Measurements from ENCODE around the gene ACVRL1. TPM values are rescaled to one million over a fixed set of nuclear protein-coding genes. Genes with fewer than 3 reads are reported as not detected.

Gene ACVRL1
- total RNA-seq, 1 donor from 2014 or later = not detected

- Mint-ChIP-seq H3K36me3 (ENCODE audit: low read depth) (no peaks in the 10 kb centered on the region), H3K27me3 (ENCODE audit: low read depth) (peaks cover 45% of the 10 kb centered on the region), H3K9me3 (no peaks in the 10 kb centered on the region), H3K4me3 (ENCODE audit: low read depth) (no peak overlapping the region), H3K27ac (no peak overlapping the region), H3K4me1 (ENCODE audit: low read depth) (no peaks in the 10 kb centered on the region)
- intact Hi-C loops (cut with micrococcal nuclease) = no loop called here
- no peak for DNase-seq (ENCODE audit: low spot score)
Measured at GRCh38 chr12:51908876-51909592, 1.7 kb downstream of the ACVRL1 start.

GRCh38 chr12:51910168-51910567 lies 2.9 kb downstream of the ACVRL1 start:
- intact Hi-C loops (cut with micrococcal nuclease) = no loop called here
- Mint-ChIP-seq H3K36me3 (ENCODE audit: low read depth) (no peaks in the 10 kb centered on the region), H3K27me3 (ENCODE audit: low read depth) (peaks cover 42% of the 10 kb centered on the region), H3K4me1 (ENCODE audit: low read depth) (no peaks in the 10 kb centered on the region), H3K9me3 (no peaks in the 10 kb centered on the region), H3K27ac (no peak overlapping the region), H3K4me3 (ENCODE audit: low read depth) (no peak overlapping the region)
- DNase-seq (ENCODE audit: low spot score) = no peak

- no peaks in the 10 kb centered on the region for H3K36me3 Mint-ChIP-seq (ENCODE audit: low read depth)
- H3K27ac Mint-ChIP-seq = no peak overlapping the region
- no peak overlapping the region for H3K4me3 Mint-ChIP-seq (ENCODE audit: low read depth)
- intact Hi-C loops (cut with micrococcal nuclease) = no loop called here
- no peak for DNase-seq (ENCODE audit: low spot score)
- peaks cover 39% of the 10 kb centered on the region for H3K27me3 Mint-ChIP-seq (ENCODE audit: low read depth)
- no peaks in the 10 kb centered on the region for H3K4me1 Mint-ChIP-seq (ENCODE audit: low read depth)
- no peaks in the 10 kb centered on the region for H3K9me3 Mint-ChIP-seq
Measured at GRCh38 chr12:51910691-51911090, 3.4 kb downstream of the ACVRL1 start.

DNA sequence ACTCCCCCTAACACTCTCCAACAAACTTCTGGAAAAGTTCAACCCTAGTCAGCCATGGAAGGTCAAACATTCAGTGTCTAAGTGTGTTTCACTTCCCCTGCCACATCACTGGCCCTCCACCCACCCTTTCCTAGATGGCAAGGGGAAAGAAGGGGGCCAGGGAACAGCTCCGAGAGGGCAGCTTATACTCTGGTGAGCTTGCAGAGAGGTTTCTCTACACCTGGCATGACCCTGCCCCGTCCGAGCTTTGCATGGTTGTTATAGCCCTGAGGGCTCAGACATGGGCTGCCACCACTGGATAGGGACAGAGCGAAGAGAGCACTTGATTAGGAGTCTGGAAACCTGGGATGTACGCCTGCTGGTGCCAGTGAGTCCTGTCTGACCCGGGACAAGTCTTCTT lies 4.0 kb downstream of the ACVRL1 start:
- Mint-ChIP-seq H3K36me3 (ENCODE audit: low read depth) (no peaks in the 10 kb centered on the region), H3K27me3 (ENCODE audit: low read depth) (peaks cover 35% of the 10 kb centered on the region), H3K4me1 (ENCODE audit: low read depth) (no peaks in the 10 kb centered on the region), H3K9me3 (no peaks in the 10 kb centered on the region), H3K27ac (no peak overlapping the region), H3K4me3 (ENCODE audit: low read depth) (no peak overlapping the region)
- no peak for DNase-seq (ENCODE audit: low spot score)
- intact Hi-C loops (cut with micrococcal nuclease) = no loop called here

GRCh38 chr12:51911788-51912711 lies 4.7 kb downstream of the ACVRL1 start:
- Mint-ChIP-seq H3K36me3 (ENCODE audit: low read depth) (no peaks in the 10 kb centered on the region), H3K4me3 (ENCODE audit: low read depth) (no peak overlapping the region), H3K27ac (no peak overlapping the region), H3K27me3 (ENCODE audit: low read depth) (peaks cover 31% of the 10 kb centered on the region), H3K4me1 (ENCODE audit: low read depth) (no peaks in the 10 kb centered on the region), H3K9me3 (no peaks in the 10 kb centered on the region)
- DNase-seq (ENCODE audit: low spot score) = no peak
- intact Hi-C loops (cut with micrococcal nuclease) = no loop called here

- Mint-ChIP-seq H3K36me3 (ENCODE audit: low read depth) (no peaks in the 10 kb centered on the region), H3K27ac (no peak overlapping the region), H3K27me3 (ENCODE audit: low read depth) (peaks cover 25% of the 10 kb centered on the region)
Measured at GRCh38 chr12:51913071-51914033, 6.0 kb downstream of the ACVRL1 start.

DNA sequence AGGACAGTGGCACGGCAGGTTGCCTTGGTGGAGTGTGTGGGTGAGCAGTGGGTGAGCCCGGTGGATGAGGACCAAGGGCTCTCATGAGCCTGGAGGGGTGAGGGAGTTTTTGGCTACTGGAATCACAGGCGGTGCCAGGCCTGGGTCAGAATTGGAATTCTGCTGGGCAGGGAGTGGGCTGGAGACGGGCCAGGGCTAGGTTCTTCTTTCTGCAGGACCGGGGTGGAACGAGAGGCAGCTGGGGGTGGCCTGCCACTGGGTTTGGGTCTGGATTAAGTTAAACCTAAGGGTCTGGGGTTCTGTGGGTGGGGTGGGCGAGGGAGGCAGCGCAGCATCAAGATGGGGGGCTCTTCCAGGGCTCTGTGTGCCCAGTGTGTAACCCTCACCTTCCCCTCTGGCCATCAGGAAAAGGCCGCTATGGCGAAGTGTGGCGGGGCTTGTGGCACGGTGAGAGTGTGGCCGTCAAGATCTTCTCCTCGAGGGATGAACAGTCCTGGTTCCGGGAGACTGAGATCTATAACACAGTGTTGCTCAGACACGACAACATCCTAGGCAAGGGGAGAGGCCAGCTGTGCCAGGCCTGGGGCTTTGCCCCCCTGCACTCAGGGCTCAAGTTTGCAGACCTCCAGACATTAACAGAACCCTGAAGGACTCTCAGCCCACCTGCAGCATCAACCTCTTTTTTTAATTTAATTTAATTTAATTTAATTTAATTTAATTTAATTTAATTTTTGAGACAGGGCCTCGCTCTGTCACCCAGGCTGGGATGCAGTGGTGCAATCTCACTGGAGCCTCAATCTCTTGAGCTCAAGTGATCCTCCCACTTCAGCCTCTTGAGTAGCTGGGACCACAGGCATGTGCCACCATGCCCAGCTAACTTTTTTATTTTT lies 7.0 kb downstream of the ACVRL1 start:
- Mint-ChIP-seq H3K27ac (no peak overlapping the region), H3K27me3 (ENCODE audit: low read depth) (peaks cover 18% of the 10 kb centered on the region), H3K36me3 (ENCODE audit: low read depth) (no peaks in the 10 kb centered on the region), H3K9me3 (no peaks in the 10 kb centered on the region), H3K4me1 (ENCODE audit: low read depth) (no peaks in the 10 kb centered on the region), H3K4me3 (ENCODE audit: low read depth) (no peak overlapping the region)
- intact Hi-C loops (cut with micrococcal nuclease) = no loop called here
- no peak for DNase-seq (ENCODE audit: low spot score)

More at GRCh38 chr12:51913071-51914033, 6.0 kb downstream of the ACVRL1 start:
- intact Hi-C loops (cut with micrococcal nuclease) = no loop called here
- Mint-ChIP-seq H3K9me3 (no peaks in the 10 kb centered on the region), H3K4me1 (ENCODE audit: low read depth) (no peaks in the 10 kb centered on the region), H3K4me3 (ENCODE audit: low read depth) (no peak overlapping the region)
- DNase-seq (ENCODE audit: low spot score) = no peak

- no peak for DNase-seq (ENCODE audit: low spot score)
- Mint-ChIP-seq H3K9me3 (no peaks in the 10 kb centered on the region), H3K27ac (no peak overlapping the region), H3K4me1 (ENCODE audit: low read depth) (no peaks in the 10 kb centered on the region), H3K27me3 (ENCODE audit: low read depth) (peaks cover 12% of the 10 kb centered on the region), H3K4me3 (ENCODE audit: low read depth) (no peak overlapping the region), H3K36me3 (ENCODE audit: low read depth) (no peaks in the 10 kb centered on the region)
- intact Hi-C loops (cut with micrococcal nuclease) = no loop called here
Measured at GRCh38 chr12:51915003-51915625, 7.8 kb downstream of the ACVRL1 start.

DNA sequence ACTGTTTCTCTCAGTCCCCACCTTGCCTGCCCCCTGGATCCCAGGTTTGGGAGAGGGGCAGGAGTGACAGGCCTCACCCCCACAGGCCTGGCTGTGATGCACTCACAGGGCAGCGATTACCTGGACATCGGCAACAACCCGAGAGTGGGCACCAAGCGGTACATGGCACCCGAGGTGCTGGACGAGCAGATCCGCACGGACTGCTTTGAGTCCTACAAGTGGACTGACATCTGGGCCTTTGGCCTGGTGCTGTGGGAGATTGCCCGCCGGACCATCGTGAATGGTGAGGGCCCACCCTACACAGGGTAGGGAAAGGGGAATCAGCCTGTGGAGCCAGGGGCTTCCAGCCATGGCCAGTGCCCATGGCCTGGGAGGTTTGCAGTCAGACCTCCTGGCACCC lies 8.6 kb downstream of the ACVRL1 start:
- intact Hi-C loops (cut with micrococcal nuclease) = no loop called here
- H3K9me3 Mint-ChIP-seq = no peaks in the 10 kb centered on the region
- H3K36me3 Mint-ChIP-seq (ENCODE audit: low read depth) = no peaks in the 10 kb centered on the region
- H3K27me3 Mint-ChIP-seq (ENCODE audit: low read depth) = peaks cover 8% of the 10 kb centered on the region
- H3K27ac Mint-ChIP-seq = no peak overlapping the region
- no peaks in the 10 kb centered on the region for H3K4me1 Mint-ChIP-seq (ENCODE audit: low read depth)
- H3K4me3 Mint-ChIP-seq (ENCODE audit: low read depth) = no peak overlapping the region
- DNase-seq (ENCODE audit: low spot score) = no peak

DNA sequence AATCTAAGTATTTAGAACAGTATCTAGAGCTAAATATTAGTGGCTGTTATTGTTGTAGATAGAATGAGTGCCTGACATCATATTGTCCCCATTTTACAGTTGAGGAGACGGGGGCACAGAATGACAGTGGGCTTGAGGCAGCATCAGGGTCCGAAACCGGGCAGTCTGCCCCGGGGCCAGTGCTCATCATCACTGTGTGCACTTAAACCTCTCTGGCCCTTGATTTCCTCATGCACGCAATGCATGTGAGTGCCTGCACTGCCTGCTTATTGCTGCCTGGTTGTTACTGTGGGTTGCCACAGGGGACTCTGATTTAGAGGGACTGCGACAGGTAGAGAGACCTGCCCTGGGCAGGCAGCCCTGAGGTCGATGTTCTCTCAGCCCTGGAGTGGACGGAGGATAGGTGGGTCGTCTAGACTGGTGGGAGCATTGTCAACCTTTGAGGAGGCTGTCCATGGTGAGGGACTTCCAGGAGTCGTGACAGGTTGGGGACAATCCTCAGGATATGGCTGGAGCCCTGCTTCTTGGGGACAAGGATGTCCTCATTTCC lies 9.8 kb downstream of the ACVRL1 start:
- H3K4me1 Mint-ChIP-seq (ENCODE audit: low read depth) = no peaks in the 10 kb centered on the region
- no peak overlapping the region for H3K27ac Mint-ChIP-seq
- peaks cover 3% of the 10 kb centered on the region for H3K27me3 Mint-ChIP-seq (ENCODE audit: low read depth)
- H3K4me3 Mint-ChIP-seq (ENCODE audit: low read depth) = no peak overlapping the region
- H3K9me3 Mint-ChIP-seq = no peaks in the 10 kb centered on the region
- intact Hi-C loops (cut with micrococcal nuclease) = no loop called here
- DNase-seq (ENCODE audit: low spot score) = no peak
- H3K36me3 Mint-ChIP-seq (ENCODE audit: low read depth) = no peaks in the 10 kb centered on the region

DNA sequence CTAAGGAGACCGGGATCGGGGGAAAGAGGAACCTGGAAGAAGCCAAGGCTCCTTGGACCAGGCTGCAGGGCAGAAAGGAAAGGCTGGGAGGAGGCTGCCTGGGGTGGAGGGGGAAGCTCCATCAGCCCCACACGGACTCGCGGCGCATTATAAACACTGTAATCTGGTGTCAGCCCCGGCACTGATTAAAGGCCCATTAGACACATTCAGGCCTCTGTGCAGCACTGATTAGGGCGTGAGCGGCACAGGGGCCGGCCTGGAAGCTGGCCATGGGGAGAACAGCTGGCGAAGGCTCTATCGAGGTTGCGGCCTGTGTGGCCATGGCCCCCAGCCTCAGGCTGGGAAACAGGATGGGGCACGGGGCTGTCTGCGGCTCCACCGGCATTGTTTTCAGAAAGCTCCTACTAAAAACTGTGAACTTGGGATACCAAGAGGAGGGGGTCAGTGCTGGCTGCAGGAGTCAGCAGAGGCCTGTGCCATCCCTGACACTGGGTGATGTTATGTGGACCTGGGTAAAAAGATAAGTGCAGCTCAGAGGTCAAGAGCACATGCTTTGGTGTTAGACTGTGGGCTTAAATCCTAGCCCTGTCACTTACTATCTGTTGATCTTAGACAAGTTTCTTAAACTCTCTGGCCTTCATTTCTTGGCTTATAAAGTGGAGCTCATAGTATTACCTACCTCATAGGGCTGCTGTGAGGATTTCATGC lies 10.6 kb downstream of the ACVRL1 start:
- no peaks in the 10 kb centered on the region for H3K9me3 Mint-ChIP-seq
- intact Hi-C loops (cut with micrococcal nuclease) = no loop called here

More for the DNA sequence above, 10.6 kb downstream of the ACVRL1 start:
- H3K36me3 Mint-ChIP-seq (ENCODE audit: low read depth) = no peaks in the 10 kb centered on the region
- no peak overlapping the region for H3K27ac Mint-ChIP-seq
- no peaks in the 10 kb centered on the region for H3K4me1 Mint-ChIP-seq (ENCODE audit: low read depth)
- no peaks in the 10 kb centered on the region for H3K27me3 Mint-ChIP-seq (ENCODE audit: low read depth)
- no peak for DNase-seq (ENCODE audit: low spot score)
- H3K4me3 Mint-ChIP-seq (ENCODE audit: low read depth) = no peak overlapping the region
